Measurements from ENCODE around the gene TRPM7.

Gene TRPM7, protein sequence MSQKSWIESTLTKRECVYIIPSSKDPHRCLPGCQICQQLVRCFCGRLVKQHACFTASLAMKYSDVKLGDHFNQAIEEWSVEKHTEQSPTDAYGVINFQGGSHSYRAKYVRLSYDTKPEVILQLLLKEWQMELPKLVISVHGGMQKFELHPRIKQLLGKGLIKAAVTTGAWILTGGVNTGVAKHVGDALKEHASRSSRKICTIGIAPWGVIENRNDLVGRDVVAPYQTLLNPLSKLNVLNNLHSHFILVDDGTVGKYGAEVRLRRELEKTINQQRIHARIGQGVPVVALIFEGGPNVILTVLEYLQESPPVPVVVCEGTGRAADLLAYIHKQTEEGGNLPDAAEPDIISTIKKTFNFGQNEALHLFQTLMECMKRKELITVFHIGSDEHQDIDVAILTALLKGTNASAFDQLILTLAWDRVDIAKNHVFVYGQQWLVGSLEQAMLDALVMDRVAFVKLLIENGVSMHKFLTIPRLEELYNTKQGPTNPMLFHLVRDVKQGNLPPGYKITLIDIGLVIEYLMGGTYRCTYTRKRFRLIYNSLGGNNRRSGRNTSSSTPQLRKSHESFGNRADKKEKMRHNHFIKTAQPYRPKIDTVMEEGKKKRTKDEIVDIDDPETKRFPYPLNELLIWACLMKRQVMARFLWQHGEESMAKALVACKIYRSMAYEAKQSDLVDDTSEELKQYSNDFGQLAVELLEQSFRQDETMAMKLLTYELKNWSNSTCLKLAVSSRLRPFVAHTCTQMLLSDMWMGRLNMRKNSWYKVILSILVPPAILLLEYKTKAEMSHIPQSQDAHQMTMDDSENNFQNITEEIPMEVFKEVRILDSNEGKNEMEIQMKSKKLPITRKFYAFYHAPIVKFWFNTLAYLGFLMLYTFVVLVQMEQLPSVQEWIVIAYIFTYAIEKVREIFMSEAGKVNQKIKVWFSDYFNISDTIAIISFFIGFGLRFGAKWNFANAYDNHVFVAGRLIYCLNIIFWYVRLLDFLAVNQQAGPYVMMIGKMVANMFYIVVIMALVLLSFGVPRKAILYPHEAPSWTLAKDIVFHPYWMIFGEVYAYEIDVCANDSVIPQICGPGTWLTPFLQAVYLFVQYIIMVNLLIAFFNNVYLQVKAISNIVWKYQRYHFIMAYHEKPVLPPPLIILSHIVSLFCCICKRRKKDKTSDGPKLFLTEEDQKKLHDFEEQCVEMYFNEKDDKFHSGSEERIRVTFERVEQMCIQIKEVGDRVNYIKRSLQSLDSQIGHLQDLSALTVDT (N-terminal part only)

DNA sequence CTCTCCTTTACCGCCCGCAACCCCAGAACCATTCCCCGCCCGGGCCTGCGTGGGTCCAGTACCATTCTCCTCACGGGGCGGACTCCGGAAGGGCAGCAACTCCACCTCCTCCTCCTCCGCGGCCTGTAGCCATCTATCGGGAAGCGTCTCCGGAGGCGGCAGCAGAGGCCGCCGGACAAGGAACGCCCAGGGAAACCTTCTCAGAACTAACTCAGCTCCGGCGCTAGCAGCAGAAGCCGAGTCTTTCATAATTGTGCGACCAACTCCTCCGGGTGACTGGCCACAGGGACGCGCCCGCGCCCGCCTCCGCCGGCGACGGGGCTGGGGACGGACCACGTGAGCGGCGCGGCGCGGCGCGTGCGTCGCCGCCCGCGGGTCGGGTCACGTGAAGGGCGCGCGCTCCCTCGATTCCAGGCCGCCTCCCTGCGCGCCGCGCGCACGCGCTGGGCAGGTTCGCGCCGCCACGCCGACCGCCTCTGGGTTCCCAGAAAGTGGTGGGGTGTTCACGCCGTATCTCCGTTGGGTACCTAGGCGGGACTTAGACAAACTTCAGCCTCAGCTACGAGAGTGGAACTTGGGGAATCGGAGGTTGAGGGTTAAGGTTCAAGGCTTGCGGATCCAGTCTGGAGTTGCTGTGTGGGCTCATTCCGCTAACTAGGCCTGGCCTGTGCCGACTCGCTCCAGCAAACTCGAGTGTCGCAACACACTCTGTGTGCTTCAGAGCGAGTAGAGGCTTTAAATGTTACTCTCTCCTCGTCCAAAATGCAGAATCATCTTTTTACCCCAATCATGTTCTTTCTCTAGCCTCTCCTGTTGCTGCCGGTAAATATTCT lies at the start of gene TRPM7:
TRPM7 (minus strand) TSS at position 329 of the 833 bp plus-strand sequence; CDS start at position 65, 264 bp downstream.
- Histone ChIP-seq H3K9me3 (replicated peaks; ENCODE audit: insufficient read depth, low read length) (no peaks in the 10 kb centered on the region), H3K9ac (ENCODE audit: low read length) (peak within 1 kb of the TSS; percentile 81), H3K79me2 (ENCODE audit: low read length) (peaks cover 45% of the 10 kb centered on the region), H2AFZ (ENCODE audit: low read length) (peak within 1 kb of the TSS; percentile 99), H3K27ac (ENCODE audit: low read length) (peak within 1 kb of the TSS; percentile 86), H3K36me3 (replicated peaks; ENCODE audit: insufficient read depth, low read length) (no peaks in the 10 kb centered on the region; the same call in 1 of the 2 replicates), H3K9me2 (replicated peaks; ENCODE audit: insufficient read depth, low read length) (no peaks in the 10 kb centered on the region), H3K4me3 (ENCODE audit: low read length) (peak within 1 kb of the TSS; percentile 83), H3K4me1 (ENCODE audit: low read length) (peaks cover 5% of the 10 kb centered on the region), H3K4me2 (ENCODE audit: low read depth, low read length) (peak within 1 kb of the TSS; percentile 90), H3F3A (ENCODE audit: insufficient read depth, low read length) (peaks cover 16% of the 10 kb centered on the region), H3K27me3 (replicated peaks; ENCODE audit: insufficient read depth, low read length) (no peaks in the 10 kb centered on the region), H4K20me1 (ENCODE audit: insufficient read depth, low read length) (no peaks in the 10 kb centered on the region)
- peak; percentile 89 for DNase-seq
- no peak for TF ChIP-seq EZH2 (optimal IDR thresholded peaks at IDR 0.05; ENCODE audit: low read depth, low read length)

DNA sequence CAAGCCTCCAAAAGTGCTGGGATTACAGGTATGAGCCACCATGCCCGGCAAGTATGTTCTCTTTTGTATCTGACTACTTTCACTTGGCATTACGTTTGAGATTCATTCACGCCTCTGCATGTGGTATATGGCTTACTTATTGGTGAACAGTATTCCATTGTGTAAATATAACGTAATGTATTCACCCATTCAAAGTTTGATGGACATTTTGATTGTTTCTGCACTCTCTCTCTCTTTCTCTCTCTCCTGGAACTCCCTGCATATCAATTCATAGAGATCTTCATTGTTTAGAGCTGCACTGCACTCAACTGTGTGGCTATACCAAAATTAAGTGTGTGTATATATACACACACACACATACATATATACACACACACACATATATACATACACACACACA lies 48.6 kb upstream of the TRPM7 start:
- Histone ChIP-seq H3F3A (ENCODE audit: insufficient read depth, low read length) (no peaks in the 10 kb centered on the region), H3K4me2 (ENCODE audit: low read depth, low read length) (no peak overlapping the region), H4K20me1 (ENCODE audit: insufficient read depth, low read length) (no peaks in the 10 kb centered on the region), H3K27ac (ENCODE audit: low read length) (no peak overlapping the region), H3K9ac (ENCODE audit: low read length) (no peak overlapping the region), H3K9me3 (replicated peaks; ENCODE audit: insufficient read depth, low read length) (no peaks in the 10 kb centered on the region), H3K27me3 (replicated peaks; ENCODE audit: insufficient read depth, low read length) (no peaks in the 10 kb centered on the region), H3K36me3 (replicated peaks; ENCODE audit: insufficient read depth, low read length) (0 out of 2 replicates have a peak, but pooled peaks cover 4% of the 10 kb centered on the region), H3K4me3 (ENCODE audit: low read length) (no peak overlapping the region), H3K9me2 (replicated peaks; ENCODE audit: insufficient read depth, low read length) (no peaks in the 10 kb centered on the region), H3K79me2 (ENCODE audit: low read length) (no peaks in the 10 kb centered on the region), H2AFZ (ENCODE audit: low read length) (no peak overlapping the region), H3K4me1 (ENCODE audit: low read length) (no peaks in the 10 kb centered on the region)
- TF ChIP-seq EZH2 (optimal IDR thresholded peaks at IDR 0.05; ENCODE audit: low read depth, low read length), result no peak
- TF ChIP-seq, protein P1, sequence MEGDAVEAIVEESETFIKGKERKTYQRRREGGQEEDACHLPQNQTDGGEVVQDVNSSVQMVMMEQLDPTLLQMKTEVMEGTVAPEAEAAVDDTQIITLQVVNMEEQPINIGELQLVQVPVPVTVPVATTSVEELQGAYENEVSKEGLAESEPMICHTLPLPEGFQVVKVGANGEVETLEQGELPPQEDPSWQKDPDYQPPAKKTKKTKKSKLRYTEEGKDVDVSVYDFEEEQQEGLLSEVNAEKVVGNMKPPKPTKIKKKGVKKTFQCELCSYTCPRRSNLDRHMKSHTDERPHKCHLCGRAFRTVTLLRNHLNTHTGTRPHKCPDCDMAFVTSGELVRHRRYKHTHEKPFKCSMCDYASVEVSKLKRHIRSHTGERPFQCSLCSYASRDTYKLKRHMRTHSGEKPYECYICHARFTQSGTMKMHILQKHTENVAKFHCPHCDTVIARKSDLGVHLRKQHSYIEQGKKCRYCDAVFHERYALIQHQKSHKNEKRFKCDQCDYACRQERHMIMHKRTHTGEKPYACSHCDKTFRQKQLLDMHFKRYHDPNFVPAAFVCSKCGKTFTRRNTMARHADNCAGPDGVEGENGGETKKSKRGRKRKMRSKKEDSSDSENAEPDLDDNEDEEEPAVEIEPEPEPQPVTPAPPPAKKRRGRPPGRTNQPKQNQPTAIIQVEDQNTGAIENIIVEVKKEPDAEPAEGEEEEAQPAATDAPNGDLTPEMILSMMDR (IDR thresholded peaks at IDR 0.05; ENCODE audit: low read length), result no peak
- no peak for TF ChIP-seq EZH2phosphoT487 (IDR thresholded peaks at IDR 0.05; ENCODE audit: low read length)
- DNase-seq, result no peak

DNA sequence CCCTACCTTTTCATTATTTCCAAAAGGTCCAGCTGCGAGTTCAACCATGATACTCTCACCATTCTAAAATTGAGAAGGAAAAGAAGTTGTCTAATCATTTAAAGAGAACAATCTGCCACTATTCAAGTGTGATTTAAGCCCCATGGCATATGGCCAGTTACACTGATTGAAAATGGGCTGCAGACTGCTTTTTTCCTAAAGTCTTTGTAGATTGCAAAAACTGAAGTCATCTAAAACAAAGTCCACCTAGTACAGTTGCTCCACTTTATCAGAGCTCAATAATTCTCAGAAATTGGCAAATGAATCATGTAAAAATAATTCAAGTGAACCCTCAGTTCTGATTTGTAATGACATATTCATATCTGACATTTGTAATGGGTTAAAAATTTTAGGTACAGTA lies 39.7 kb upstream of the TRPM7 start:
- Histone ChIP-seq H3K4me3 (ENCODE audit: low read length) (no peak overlapping the region), H3K4me1 (ENCODE audit: low read length) (no peaks in the 10 kb centered on the region), H3K9me3 (replicated peaks; ENCODE audit: insufficient read depth, low read length) (no peaks in the 10 kb centered on the region), H2AFZ (ENCODE audit: low read length) (no peak overlapping the region), H4K20me1 (ENCODE audit: insufficient read depth, low read length) (no peaks in the 10 kb centered on the region), H3K79me2 (ENCODE audit: low read length) (no peaks in the 10 kb centered on the region), H3K9ac (ENCODE audit: low read length) (no peak overlapping the region), H3K9me2 (replicated peaks; ENCODE audit: insufficient read depth, low read length) (no peaks in the 10 kb centered on the region), H3K36me3 (replicated peaks; ENCODE audit: insufficient read depth, low read length) (no peaks in the 10 kb centered on the region), H3F3A (ENCODE audit: insufficient read depth, low read length) (no peaks in the 10 kb centered on the region), H3K4me2 (ENCODE audit: low read depth, low read length) (no peak overlapping the region), H3K27ac (ENCODE audit: low read length) (no peak overlapping the region), H3K27me3 (replicated peaks; ENCODE audit: insufficient read depth, low read length) (no peaks in the 10 kb centered on the region)
- no peak for DNase-seq
- TF ChIP-seq EZH2phosphoT487 (IDR thresholded peaks at IDR 0.05; ENCODE audit: low read length), result no peak
- TF ChIP-seq EZH2 (optimal IDR thresholded peaks at IDR 0.05; ENCODE audit: low read depth, low read length), result no peak
- TF ChIP-seq, protein P1 (IDR thresholded peaks at IDR 0.05; ENCODE audit: low read length), result no peak

All from MM.1S (cell line).